DND-41 (cell line): ENCODE data around the gene CLK4.

Experiments
- ATAC-seq: fragments of 200-7000 bp; cut with Tn5 transposase; 3 replicates; pipeline ENCODE4 v1.9.1; 2021; ENCODE audit warnings: low read depth; ENCODE audit not compliant: insufficient read depth
- DNase-seq: peaks from one replicate; pipeline ENCODE4 v3.0.0-alpha.2; 2020
- H2AFZ ChIP-seq: 2 replicates; pipeline ENCODE4 v1.6.0; 2012; ENCODE audit warnings: low read depth, low read length
- H3K27ac ChIP-seq: 2 replicates; pipeline ENCODE4 v1.5.1; 2012; ENCODE audit warnings: low read length, inconsistent platforms
- H3K27me3 ChIP-seq: fragments of 200-600 bp; sonication (generic); 2 replicates; pipeline ENCODE4 v1.6.0; 2012; ENCODE audit warnings: low read length, mild to moderate bottlenecking, inconsistent platforms; ENCODE audit not compliant: insufficient read depth, poor library complexity
- H3K36me3 ChIP-seq: 2 replicates; pipeline ENCODE4 v1.5.1; 2012; ENCODE audit warnings: low read length, inconsistent platforms; ENCODE audit not compliant: insufficient read depth
- H3K4me1 ChIP-seq: 2 replicates; pipeline ENCODE4 v1.5.1; 2012; ENCODE audit warnings: mild to moderate bottlenecking, low read length; ENCODE audit not compliant: insufficient read depth
- H3K4me2 ChIP-seq: 2 replicates; pipeline ENCODE4 v1.6.0; 2012; ENCODE audit warnings: mild to moderate bottlenecking, moderate library complexity, low read length, inconsistent platforms; ENCODE audit not compliant: insufficient read depth
- H3K4me3 ChIP-seq, 2 experiments: fragments of 200-600 bp in 1 of 2; shearing (Covaris generic) in 1 of 2; 2 replicates each; pipeline ENCODE4 v1.5.1; 2012 to 2016; ENCODE audit warnings: inconsistent platforms in 2 of 2, low read length in 2 of 2, mild to moderate bottlenecking in 2 of 2, low read depth in 1 of 2, moderate library complexity in 1 of 2
- H3K79me2 ChIP-seq: 2 replicates; pipeline ENCODE4 v1.6.0; 2012; ENCODE audit warnings: low read length, inconsistent platforms; ENCODE audit not compliant: insufficient read depth
- H3K9ac ChIP-seq: 2 replicates; pipeline ENCODE4 v1.6.0; 2012; ENCODE audit warnings: low read depth, mild to moderate bottlenecking, inconsistent platforms, low read length, moderate library complexity
- H3K9me3 ChIP-seq: 2 replicates; pipeline ENCODE4 v1.5.1; 2012; ENCODE audit warnings: low read length, moderate library complexity, mild to moderate bottlenecking, inconsistent platforms; ENCODE audit not compliant: insufficient read depth, severe bottlenecking
- H4K20me1 ChIP-seq: 2 replicates; pipeline ENCODE4 v1.6.0; 2012; ENCODE audit warnings: low read length; ENCODE audit not compliant: insufficient read depth
- CTCF ChIP-seq: IDR thresholded peaks from 2 replicates; pipeline ENCODE4 v1.5.1; 2012; ENCODE audit warnings: borderline replicate concordance, low read length, moderate library complexity, mild to moderate bottlenecking; ENCODE audit not compliant: poor library complexity, severe bottlenecking; ENCODE audit errors: extremely low read depth
- EZH2 ChIP-seq: IDR thresholded peaks from 3 replicates; pipeline ENCODE4 v1.6.1; 2012; ENCODE audit warnings: borderline replicate concordance, low read depth, mild to moderate bottlenecking, moderate library complexity, low read length, inconsistent platforms; ENCODE audit not compliant: severe bottlenecking

CLK4 gene

GRCh38 chr5:178582291-178582690 lies 44.6 kb downstream of the CLK4 start:
- TF ChIP-seq CTCF (no peak), EZH2 (no peak)
- Histone ChIP-seq H3K27me3 (peaks cover 2% of the 10 kb centered on the region), H3K9me3 (peaks cover 4% of the 10 kb centered on the region), H3K4me1 (no peaks in the 10 kb centered on the region), H3K4me2 (no peak overlapping the region), H3K4me3 (no peak overlapping the region), H3K9ac (no peak overlapping the region), H3K27ac (no peak overlapping the region), H4K20me1 (no peaks in the 10 kb centered on the region), H3K79me2 (no peaks in the 10 kb centered on the region), H2AFZ (no peak overlapping the region), H3K36me3 (no peaks in the 10 kb centered on the region)
- ATAC-seq: no peak
- no peak for DNase-seq

GRCh38 chr5:178581621-178582020 lies 45.2 kb downstream of the CLK4 start:
- ATAC-seq: no peak

GRCh38 chr5:178580271-178580955 lies 46.4 kb downstream of the CLK4 start:
- Histone ChIP-seq H3K36me3 (no peaks in the 10 kb centered on the region), H3K9me3 (peaks cover 2% of the 10 kb centered on the region), H3K79me2 (no peaks in the 10 kb centered on the region), H3K4me3 (no peak overlapping the region), H3K4me2 (no peak overlapping the region), H3K4me1 (no peaks in the 10 kb centered on the region), H4K20me1 (no peaks in the 10 kb centered on the region), H3K27ac (no peak overlapping the region), H2AFZ (no peak overlapping the region), H3K9ac (no peak overlapping the region), H3K27me3 (peaks cover 2% of the 10 kb centered on the region)
- ATAC-seq (no peak), DNase-seq (no peak)
- TF ChIP-seq EZH2 (no peak), CTCF (no peak)

More at GRCh38 chr5:178581621-178582020, 45.2 kb downstream of the CLK4 start:
- TF ChIP-seq EZH2 (no peak), CTCF (no peak)
- Histone ChIP-seq H3K9me3 (peaks cover 4% of the 10 kb centered on the region), H3K27ac (no peak overlapping the region), H4K20me1 (no peaks in the 10 kb centered on the region), H3K79me2 (no peaks in the 10 kb centered on the region), H3K4me3 (no peak overlapping the region), H2AFZ (no peak overlapping the region), H3K27me3 (peaks cover 2% of the 10 kb centered on the region), H3K4me1 (no peaks in the 10 kb centered on the region), H3K9ac (no peak overlapping the region), H3K36me3 (no peaks in the 10 kb centered on the region), H3K4me2 (no peak overlapping the region)
- no peak for DNase-seq

- H3K9ac ChIP-seq: no peak overlapping the region
- no peak for ATAC-seq
- TF ChIP-seq EZH2 (no peak), CTCF (no peak)
- H3K4me3 ChIP-seq: no peak overlapping the region
- no peak overlapping the region for H3K4me2 ChIP-seq
- H2AFZ ChIP-seq: no peak overlapping the region
- H3K79me2 ChIP-seq: no peaks in the 10 kb centered on the region
- H3K27ac ChIP-seq: no peak overlapping the region
- no peaks in the 10 kb centered on the region for H3K4me1 ChIP-seq
- no peak for DNase-seq
- H3K36me3 ChIP-seq: no peaks in the 10 kb centered on the region
- H3K27me3 ChIP-seq: peaks cover 2% of the 10 kb centered on the region
- H4K20me1 ChIP-seq: no peaks in the 10 kb centered on the region
- no peaks in the 10 kb centered on the region for H3K9me3 ChIP-seq
Observed at GRCh38 chr5:178577944-178578343, 48.9 kb downstream of the CLK4 start.
